Chondrocyte (in vitro differentiated cells): ENCODE data around the gene AQP5. TPM values are rescaled to one million over a fixed set of nuclear protein-coding genes. Genes with fewer than 3 reads are reported as not detected.

Experiments used
- DNase-seq: peaks from one replicate; pipeline ENCODE4 v3.0.0; 2021; ENCODE audit warnings: mixed read lengths, low spot score
- H3K27ac Mint-ChIP-seq: one replicate; pipeline ENCODE4 v1.8.0; 2021; ENCODE audit warnings: mild to moderate bottlenecking, moderate library complexity, mixed read lengths; ENCODE audit not compliant: unreplicated experiment
- H3K27me3 Mint-ChIP-seq: 2 replicates; pipeline ENCODE4 v1.8.0; 2021; ENCODE audit warnings: low read depth, mixed read lengths
- H3K36me3 Mint-ChIP-seq: 2 replicates; pipeline ENCODE4 v1.8.0; 2021; ENCODE audit warnings: low read depth, mixed read lengths
- H3K4me1 Mint-ChIP-seq: 2 replicates; pipeline ENCODE4 v1.8.0; 2021; ENCODE audit warnings: low read depth, mild to moderate bottlenecking, mixed read lengths
- H3K4me3 Mint-ChIP-seq: one replicate; pipeline ENCODE4 v1.8.0; 2021; ENCODE audit warnings: mild to moderate bottlenecking, moderate library complexity, mixed read lengths; ENCODE audit not compliant: unreplicated experiment
- H3K9me3 Mint-ChIP-seq: 2 replicates; pipeline ENCODE4 v1.8.0; 2021; ENCODE audit warnings: low read depth, mixed read lengths
- CTCF ChIP-seq: fragments of 200-600 bp; sonication (generic); IDR thresholded peaks from 2 replicates; pipeline ENCODE4 v1.5.0; 2021; ENCODE audit warnings: antibody characterized with exemption, mild to moderate bottlenecking, moderate library complexity
- total RNA-seq: library from RNA; stranded (reverse); gene quantifications from 3 replicates; pipeline ENCODE4 v1.2.1, GENCODE V29; 2021

Gene AQP5
- total RNA-seq, 1 donor from 2014 or later: 0.20 TPM

- peaks cover 11% of the 10 kb centered on the region for H3K36me3 Mint-ChIP-seq
- H3K27ac Mint-ChIP-seq: no peak overlapping the region
- H3K27me3 Mint-ChIP-seq: no peaks in the 10 kb centered on the region
- no peak for DNase-seq
- no peak overlapping the region for H3K4me3 Mint-ChIP-seq
- no peak for TF ChIP-seq CTCF
- no peaks in the 10 kb centered on the region for H3K4me1 Mint-ChIP-seq
- no peaks in the 10 kb centered on the region for H3K9me3 Mint-ChIP-seq
Measured at GRCh38 chr12:49990273-49990672, 28.6 kb downstream of the AQP5 start.

GRCh38 chr12:49998453-49998852 lies 36.8 kb downstream of the AQP5 start:
- Mint-ChIP-seq H3K9me3 (no peaks in the 10 kb centered on the region), H3K4me1 (no peaks in the 10 kb centered on the region), H3K4me3 (no peak overlapping the region), H3K36me3 (peaks cover 10% of the 10 kb centered on the region), H3K27me3 (no peaks in the 10 kb centered on the region), H3K27ac (no peak overlapping the region)
- no peak for DNase-seq
- no peak for TF ChIP-seq CTCF

GRCh38 chr12:50003595-50003994 lies 41.9 kb downstream of the AQP5 start:
- no peaks in the 10 kb centered on the region for H3K9me3 Mint-ChIP-seq
- H3K4me1 Mint-ChIP-seq: no peaks in the 10 kb centered on the region
- DNase-seq: no peak
- peaks cover 4% of the 10 kb centered on the region for H3K36me3 Mint-ChIP-seq
- no peak for TF ChIP-seq CTCF
- no peak overlapping the region for H3K4me3 Mint-ChIP-seq
- H3K27ac Mint-ChIP-seq: no peak overlapping the region
- no peaks in the 10 kb centered on the region for H3K27me3 Mint-ChIP-seq

GRCh38 chr12:50004696-50005095 lies 43.0 kb downstream of the AQP5 start:
- H3K4me1 Mint-ChIP-seq: no peaks in the 10 kb centered on the region
- peaks cover 2% of the 10 kb centered on the region for H3K36me3 Mint-ChIP-seq
- H3K4me3 Mint-ChIP-seq: no peak overlapping the region
- H3K27ac Mint-ChIP-seq: no peak overlapping the region
- H3K9me3 Mint-ChIP-seq: no peaks in the 10 kb centered on the region
- TF ChIP-seq CTCF: no peak
- H3K27me3 Mint-ChIP-seq: no peaks in the 10 kb centered on the region
- no peak for DNase-seq

- H3K36me3 Mint-ChIP-seq: peaks cover 2% of the 10 kb centered on the region
- H3K9me3 Mint-ChIP-seq: no peaks in the 10 kb centered on the region
- no peak overlapping the region for H3K27ac Mint-ChIP-seq
- H3K27me3 Mint-ChIP-seq: no peaks in the 10 kb centered on the region
- H3K4me1 Mint-ChIP-seq: no peaks in the 10 kb centered on the region
- no peak overlapping the region for H3K4me3 Mint-ChIP-seq
- TF ChIP-seq CTCF: no peak
- no peak for DNase-seq
Measured at GRCh38 chr12:50005175-50005574, 43.5 kb downstream of the AQP5 start.
